ENCODE measurements around the gene ELP6. TPM values are rescaled to one million over a fixed set of nuclear protein-coding genes. Genes with fewer than 3 reads are reported as not detected.

Gene ELP6
- total and polyA plus RNA-seq, 2 experiments from 2014 or later: 33.7 to 41.6 TPM

DNA sequence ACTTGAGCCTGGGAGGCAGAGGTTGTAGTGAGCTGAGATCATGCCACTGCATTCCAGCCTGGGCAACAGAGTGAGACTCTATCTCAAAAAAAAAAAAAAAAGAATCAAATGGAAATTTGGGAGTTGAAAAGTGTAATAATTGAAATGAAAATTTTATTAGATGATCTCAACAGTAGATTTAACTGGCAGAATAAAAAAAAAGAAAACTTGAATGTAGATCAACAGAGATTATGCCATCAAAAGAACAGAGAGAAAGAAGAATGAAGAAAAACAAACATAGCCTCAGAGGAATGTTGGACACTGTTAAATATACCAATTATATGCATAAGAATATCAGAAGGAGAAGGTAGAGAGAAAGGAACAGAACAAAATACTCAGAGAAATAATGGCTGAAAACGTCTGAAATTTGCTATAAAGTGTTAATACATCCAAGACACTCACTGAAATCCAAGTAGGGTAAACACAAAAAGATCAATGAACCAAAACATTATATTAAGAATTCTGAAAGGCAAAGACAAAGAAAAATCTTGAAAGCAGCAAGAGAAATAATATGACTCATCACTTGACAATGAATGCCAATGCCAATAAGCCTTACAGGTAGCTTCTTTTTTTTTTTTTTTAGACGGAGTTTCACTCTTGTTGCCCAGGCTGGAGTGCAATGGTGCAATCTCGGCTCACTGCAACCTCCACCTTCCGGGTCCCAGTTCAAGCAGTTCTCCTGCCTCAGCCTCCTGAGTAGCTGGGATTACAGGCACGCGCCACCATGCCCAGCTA is 14.6 kb upstream of the ELP6 start:
- H2AFZ ChIP-seq: no peak overlapping the region

More for the DNA sequence above, 14.6 kb upstream of the ELP6 start:
- no peaks in the 10 kb centered on the region for H3K4me1 ChIP-seq (ENCODE audit: insufficient read depth)
- no peaks in the 10 kb centered on the region for H3K36me3 ChIP-seq (ENCODE audit: insufficient read depth)
- Mint-ChIP-seq H3K27me3 (ENCODE audit: insufficient read depth, low read depth, poor library complexity) (peaks cover 9% of the 10 kb centered on the region), H3K36me3 (ENCODE audit: low read depth) (no peaks in the 10 kb centered on the region), H3K27ac (no peak overlapping the region), H3K4me1 (no peaks in the 10 kb centered on the region), H3K9me3 (no peaks in the 10 kb centered on the region), H3K4me3 (no peak overlapping the region)
- no peaks in the 10 kb centered on the region for H3K9me2 ChIP-seq (ENCODE audit: insufficient read depth)
- DNase-seq (ENCODE audit: low spot score) (no peak), ATAC-seq (no peak)
- H3K27me3 ChIP-seq (ENCODE audit: insufficient read depth): peaks cover 5% of the 10 kb centered on the region; the same call in 1 of the 2 replicates
- no peaks in the 10 kb centered on the region for H3F3A ChIP-seq (replicated peaks; ENCODE audit: low read depth)
- no peak overlapping the region for H3K4me3 ChIP-seq
- TF ChIP-seq, protein P1, sequence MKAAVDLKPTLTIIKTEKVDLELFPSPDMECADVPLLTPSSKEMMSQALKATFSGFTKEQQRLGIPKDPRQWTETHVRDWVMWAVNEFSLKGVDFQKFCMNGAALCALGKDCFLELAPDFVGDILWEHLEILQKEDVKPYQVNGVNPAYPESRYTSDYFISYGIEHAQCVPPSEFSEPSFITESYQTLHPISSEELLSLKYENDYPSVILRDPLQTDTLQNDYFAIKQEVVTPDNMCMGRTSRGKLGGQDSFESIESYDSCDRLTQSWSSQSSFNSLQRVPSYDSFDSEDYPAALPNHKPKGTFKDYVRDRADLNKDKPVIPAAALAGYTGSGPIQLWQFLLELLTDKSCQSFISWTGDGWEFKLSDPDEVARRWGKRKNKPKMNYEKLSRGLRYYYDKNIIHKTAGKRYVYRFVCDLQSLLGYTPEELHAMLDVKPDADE (IDR thresholded peaks at IDR 0.05): no peak
- TF ChIP-seq, protein P2, sequence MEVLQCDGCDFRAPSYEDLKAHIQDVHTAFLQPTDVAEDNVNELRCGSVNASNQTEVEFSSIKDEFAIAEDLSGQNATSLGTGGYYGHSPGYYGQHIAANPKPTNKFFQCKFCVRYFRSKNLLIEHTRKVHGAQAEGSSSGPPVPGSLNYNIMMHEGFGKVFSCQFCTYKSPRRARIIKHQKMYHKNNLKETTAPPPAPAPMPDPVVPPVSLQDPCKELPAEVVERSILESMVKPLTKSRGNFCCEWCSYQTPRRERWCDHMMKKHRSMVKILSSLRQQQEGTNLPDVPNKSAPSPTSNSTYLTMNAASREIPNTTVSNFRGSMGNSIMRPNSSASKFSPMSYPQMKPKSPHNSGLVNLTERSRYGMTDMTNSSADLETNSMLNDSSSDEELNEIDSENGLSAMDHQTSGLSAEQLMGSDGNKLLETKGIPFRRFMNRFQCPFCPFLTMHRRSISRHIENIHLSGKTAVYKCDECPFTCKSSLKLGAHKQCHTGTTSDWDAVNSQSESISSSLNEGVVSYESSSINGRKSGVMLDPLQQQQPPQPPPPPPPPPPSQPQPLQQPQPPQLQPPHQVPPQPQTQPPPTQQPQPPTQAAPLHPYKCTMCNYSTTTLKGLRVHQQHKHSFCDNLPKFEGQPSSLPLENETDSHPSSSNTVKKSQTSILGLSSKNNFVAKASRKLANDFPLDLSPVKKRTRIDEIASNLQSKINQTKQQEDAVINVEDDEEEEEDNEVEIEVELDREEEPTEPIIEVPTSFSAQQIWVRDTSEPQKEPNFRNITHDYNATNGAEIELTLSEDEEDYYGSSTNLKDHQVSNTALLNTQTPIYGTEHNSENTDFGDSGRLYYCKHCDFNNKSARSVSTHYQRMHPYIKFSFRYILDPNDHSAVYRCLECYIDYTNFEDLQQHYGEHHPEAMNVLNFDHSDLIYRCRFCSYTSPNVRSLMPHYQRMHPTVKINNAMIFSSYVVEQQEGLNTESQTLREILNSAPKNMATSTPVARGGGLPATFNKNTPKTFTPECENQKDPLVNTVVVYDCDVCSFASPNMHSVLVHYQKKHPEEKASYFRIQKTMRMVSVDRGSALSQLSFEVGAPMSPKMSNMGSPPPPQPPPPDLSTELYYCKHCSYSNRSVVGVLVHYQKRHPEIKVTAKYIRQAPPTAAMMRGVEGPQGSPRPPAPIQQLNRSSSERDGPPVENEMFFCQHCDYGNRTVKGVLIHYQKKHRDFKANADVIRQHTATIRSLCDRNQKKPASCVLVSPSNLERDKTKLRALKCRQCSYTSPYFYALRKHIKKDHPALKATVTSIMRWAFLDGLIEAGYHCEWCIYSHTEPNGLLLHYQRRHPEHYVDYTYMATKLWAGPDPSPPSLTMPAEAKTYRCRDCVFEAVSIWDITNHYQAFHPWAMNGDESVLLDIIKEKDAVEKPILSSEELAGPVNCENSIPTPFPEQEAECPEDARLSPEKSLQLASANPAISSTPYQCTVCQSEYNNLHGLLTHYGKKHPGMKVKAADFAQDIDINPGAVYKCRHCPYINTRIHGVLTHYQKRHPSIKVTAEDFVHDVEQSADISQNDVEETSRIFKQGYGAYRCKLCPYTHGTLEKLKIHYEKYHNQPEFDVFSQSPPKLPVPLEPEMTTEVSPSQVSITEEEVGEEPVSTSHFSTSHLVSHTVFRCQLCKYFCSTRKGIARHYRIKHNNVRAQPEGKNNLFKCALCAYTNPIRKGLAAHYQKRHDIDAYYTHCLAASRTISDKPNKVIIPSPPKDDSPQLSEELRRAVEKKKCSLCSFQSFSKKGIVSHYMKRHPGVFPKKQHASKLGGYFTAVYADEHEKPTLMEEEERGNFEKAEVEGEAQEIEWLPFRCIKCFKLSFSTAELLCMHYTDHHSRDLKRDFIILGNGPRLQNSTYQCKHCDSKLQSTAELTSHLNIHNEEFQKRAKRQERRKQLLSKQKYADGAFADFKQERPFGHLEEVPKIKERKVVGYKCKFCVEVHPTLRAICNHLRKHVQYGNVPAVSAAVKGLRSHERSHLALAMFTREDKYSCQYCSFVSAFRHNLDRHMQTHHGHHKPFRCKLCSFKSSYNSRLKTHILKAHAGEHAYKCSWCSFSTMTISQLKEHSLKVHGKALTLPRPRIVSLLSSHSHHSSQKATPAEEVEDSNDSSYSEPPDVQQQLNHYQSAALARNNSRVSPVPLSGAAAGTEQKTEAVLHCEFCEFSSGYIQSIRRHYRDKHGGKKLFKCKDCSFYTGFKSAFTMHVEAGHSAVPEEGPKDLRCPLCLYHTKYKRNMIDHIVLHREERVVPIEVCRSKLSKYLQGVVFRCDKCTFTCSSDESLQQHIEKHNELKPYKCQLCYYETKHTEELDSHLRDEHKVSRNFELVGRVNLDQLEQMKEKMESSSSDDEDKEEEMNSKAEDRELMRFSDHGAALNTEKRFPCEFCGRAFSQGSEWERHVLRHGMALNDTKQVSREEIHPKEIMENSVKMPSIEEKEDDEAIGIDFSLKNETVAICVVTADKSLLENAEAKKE (CRISPR knock-in tag; IDR thresholded peaks at IDR 0.05): no peak
- no peak for TF ChIP-seq EZH2phosphoT487 (IDR thresholded peaks at IDR 0.05; ENCODE audit: unreplicated experiment)
- TF ChIP-seq ZNF331 (CRISPR knock-in tag; IDR thresholded peaks at IDR 0.05; ENCODE audit: low read depth): no peak
- TF ChIP-seq CTCF (conservative IDR thresholded peaks at IDR 0.05; ENCODE audit: low read depth in 2 of 2): no peak
- TF ChIP-seq REST (IDR thresholded peaks at IDR 0.05; ENCODE audit: unreplicated experiment): no peak
- H4K20me1 ChIP-seq (replicated peaks; ENCODE audit: insufficient read depth): no peaks in the 10 kb centered on the region
- H3K4me2 ChIP-seq: no peak overlapping the region
- H3K27ac ChIP-seq (ENCODE audit: low read depth): no peak overlapping the region
- no peaks in the 10 kb centered on the region for H3K79me2 ChIP-seq (replicated peaks; ENCODE audit: insufficient read depth)

All from GM23338 (cell line).